HG02981 (cell line): ENCODE results near the gene SATB1.

Experiments
- ATAC-seq: cut with Tn5 transposase; IDR thresholded peaks from one replicate; pipeline ENCODE4 v1.9.1; 2021; ENCODE audit warnings: mild to moderate bottlenecking, moderate library complexity; ENCODE audit not compliant: unreplicated experiment

The SATB1 gene

GRCh38 chr3:18432752-18433151 lies 7.6 kb upstream of the SATB1 start:
- no peak for ATAC-seq

DNA sequence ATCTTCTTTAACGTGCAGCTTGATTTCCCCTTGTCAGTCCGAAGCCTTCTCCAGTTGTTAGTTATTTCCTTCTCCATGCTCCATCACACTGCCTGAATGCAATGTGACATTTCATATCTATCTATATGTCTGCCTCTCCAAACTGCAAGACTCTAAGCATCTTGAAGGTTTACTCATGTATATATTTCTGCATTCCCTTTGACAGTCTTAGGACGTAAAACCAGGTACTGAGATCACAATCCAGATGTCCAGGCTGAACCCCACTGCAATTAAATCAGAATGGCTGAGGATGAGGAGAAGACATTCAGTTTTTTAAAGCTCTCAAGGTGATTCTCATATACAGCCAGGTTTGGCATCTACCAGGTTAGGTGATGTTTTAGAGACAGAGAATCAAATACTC lies 6.1 kb upstream of the SATB1 start:
- no peak for ATAC-seq

DNA sequence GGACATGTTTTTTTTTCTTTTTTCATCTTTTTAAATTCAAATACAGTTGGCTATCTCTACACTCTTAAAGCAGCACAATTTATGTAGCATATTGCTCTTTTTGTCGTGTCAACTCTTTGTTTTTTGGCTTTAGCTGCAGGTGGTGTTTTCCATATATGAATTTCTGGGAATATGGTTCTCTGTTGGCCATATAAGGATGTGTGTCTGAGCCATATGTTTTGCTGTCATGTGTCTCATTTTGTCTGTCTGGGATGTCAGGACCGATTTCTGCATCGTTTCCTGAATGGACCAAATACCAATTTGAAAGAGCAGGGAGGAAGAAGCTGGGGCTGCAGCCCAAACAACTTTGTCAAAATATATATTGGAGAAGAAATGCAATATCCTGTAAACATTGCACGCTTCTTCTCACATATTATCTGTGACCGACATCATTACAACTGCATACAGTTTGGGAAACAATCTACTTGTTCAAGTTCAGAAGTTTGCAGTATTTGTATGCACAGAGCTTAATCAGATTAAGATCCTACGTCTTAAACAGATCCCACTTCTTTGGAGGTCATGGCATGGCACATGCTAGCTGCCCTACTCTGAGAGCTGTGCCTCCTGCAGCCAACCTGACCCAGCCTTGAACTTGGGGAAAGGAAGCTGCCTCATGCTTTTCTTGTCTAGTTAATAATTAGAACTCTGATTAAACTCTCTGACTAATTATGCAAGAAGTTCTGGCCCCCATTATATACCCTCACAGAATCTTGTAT lies 4.0 kb upstream of the SATB1 start:
- no peak for ATAC-seq

DNA sequence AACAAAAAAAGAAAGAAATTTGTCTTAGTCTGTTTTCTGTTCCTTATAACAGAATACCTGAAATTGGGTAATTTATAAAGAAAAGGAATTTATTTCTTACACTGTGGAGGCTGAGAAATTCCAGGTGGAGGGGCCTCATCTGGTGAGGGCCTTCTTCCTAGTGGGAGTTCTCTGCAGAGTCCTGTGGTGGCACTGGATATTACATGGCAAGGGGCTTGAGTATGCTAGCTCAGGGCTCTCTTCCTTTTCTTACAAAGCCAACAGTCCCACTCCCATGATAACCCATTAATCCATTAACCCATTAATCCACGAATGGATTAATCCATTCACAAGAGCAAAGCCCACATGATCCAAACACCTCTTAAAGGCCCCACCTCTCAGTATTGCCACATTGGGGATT lies 2.9 kb upstream of the SATB1 start:
- no peak for ATAC-seq

- no peak for ATAC-seq
These were observed 1.6 kb upstream of the SATB1 start for GRCh38 chr3:18426597-18427193.

DNA sequence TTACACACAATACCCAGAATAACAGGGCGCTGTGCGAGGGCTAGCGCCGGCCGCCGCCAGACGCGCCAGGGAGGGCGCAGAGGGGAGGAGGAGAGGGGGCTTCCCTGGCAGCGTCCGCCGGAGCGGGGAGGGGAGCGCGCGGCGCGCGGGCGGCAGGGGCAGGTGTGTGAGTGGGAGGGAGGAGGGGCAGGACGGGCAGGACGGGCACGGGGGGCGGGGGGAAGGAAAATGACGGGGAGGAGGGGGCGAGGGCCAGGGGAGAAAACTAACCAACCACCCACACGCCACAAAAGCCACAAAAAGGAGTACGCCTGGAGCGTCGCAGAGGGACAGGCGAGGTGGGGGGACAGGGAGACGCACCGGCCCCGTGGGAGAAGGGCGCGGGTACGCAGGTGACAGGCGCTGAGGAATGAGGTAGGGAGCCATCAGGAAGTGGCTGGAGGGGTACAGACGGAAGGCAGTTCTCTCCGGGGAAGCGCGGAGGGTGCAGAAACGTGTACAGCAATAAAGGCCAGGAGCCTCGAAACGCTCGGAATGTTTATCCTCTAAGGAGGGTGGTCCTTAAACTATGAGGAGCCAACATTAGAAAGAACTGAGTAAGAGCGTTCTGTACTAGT lies 610 bp upstream of the SATB1 start:
- ATAC-seq, result peak; percentile 15

- ATAC-seq, result no peak
These were observed 868 bp downstream of the SATB1 start for GRCh38 chr3:18424213-18424728.

DNA sequence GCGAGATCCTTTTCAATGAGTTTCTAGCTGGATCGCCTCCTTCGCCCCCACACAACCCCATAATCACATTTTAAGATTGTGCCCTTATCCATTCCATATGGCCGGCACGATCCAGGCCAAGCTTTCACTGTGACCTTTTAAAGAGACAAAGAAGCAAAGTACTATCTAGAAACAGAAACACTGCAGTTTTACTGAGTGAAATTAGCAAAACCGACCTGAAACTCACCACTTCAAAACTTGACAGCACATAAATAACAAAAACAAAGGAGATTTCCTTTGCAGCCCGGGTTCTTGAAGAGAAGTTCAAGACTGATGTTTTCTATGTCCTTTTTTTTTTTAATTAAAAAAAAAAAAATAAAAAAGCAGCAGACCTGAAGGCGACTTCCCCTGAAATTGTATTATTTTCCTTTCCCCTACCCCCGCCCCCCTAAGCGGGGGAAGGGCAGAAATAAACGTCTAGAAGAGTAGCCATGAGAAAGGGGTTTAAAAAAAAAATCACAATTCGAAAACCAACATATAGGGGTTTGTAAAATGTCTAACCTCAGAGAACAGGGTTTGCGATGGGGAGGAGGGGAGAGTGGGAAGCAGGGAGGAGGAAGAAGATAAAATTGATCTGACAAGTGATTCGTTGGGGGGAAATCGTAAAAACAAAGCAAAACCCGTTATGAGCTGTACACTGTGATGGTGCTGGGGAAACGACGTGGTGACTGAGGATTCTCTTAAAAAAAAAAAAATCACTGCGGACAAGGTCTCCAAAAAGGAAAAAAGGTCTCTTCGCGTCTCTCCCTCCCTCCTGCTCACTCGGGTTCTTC lies 1.5 kb downstream of the SATB1 start:
- peak; percentile 79 for ATAC-seq

DNA sequence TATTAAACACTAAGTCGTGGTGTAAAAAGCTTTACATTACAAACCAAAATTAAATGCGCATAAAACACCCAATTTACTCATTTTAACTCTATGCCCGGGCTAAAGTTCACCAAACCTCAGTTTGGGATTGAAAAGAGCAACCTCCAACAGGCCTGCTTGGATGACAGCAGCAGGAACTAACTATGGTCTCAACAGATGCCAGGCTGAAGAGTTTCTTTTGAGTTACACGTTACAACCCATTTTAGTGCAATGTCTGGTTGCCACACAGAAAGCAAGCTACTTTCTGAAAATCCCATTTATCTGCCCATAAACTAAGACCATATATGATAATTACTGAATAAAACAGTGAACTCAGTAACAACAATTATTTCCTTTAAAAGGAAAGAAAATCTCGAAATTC lies 2.2 kb downstream of the SATB1 start:
- ATAC-seq, result no peak

GRCh38 chr3:18420555-18420954 lies 4.6 kb downstream of the SATB1 start:
- no peak for ATAC-seq

DNA sequence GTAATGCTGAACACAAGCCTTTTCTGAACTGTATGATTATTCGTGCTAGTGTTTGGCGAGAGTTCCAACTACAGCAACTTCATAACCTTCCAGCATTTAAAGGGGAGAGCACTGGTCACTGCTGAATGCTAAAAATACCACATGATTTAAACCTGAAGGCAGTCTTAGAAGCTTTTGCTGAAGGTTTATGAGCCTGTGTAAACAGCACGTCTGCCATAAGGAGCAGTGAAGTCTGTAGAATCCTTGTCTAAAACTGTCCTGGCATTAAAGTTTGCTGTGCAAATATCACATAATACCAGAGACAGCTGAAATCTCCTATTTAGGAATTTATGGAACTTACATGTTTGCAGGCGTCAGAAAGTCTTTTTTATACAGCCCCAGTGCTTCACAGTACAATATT lies 5.9 kb downstream of the SATB1 start:
- ATAC-seq, result no peak

DNA sequence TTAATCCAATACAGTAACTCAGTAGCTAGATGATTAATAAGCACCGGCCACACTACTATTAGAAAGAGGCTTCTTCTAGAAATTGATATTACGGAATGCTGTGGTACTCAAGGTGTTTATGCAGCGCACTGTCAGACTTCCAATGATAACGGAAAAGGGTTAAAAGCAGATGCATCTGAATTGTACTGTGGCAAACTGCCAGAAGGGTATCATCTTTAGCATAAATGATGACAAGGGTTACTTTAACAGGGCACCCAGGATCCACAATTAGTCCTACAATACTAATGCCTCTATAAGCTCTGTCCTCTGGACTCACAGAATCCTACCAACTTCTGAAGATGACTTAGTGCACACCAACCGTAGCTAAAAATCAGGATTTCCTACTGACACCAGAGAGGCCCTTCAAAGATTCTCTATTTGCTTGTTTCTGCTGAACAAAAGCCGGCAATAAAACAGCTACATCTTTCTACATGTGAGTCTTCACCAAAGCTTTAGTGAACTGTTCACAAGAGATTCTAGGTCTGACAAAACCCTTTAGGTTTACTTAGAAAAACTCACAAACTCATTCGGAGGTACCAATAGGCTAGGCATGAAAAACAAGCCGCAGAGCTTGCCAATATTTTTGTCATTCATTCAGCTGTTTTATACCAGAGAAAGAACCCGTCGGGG lies 7.1 kb downstream of the SATB1 start:
- no peak for ATAC-seq

- ATAC-seq, result no peak
These were observed 8.8 kb downstream of the SATB1 start for GRCh38 chr3:18416332-18416731.

DNA sequence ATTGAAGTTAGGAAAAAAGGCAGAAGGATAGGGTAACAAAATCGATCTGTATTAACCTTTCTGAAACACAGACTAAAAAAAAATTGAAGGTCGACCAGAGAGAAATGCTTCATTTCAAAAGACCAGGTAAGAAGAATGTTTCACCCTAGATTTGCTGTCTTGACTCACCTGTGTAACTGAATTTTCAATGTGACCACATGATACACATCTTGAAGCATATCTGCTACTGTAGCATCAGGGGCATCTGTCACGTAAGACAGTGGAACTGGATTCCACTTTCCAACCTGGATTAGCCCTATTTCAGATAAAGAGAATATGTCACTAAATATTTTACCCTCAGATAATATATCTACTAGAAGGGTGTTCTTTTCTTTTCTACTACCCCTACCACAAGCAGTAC lies 9.3 kb downstream of the SATB1 start:
- ATAC-seq, result no peak

DNA sequence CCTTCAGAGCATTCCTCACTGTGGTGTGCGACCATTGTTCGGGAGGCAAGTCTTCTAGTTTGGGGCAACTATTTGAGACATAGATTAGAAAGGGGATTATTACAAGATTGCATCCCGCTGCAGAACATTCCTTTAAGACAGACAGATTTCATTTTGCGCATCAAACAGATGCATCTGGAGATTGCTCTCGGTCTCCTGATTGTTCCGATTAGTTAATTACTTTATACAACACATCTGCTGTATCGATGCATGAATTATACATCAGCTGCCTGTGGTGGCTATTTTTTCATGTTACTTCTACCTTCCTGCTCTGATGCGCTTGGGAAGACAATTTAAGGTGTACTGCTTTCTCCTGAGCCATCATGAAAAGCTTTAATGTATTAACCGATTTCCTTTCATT lies 10.0 kb downstream of the SATB1 start:
- no peak for ATAC-seq

DNA sequence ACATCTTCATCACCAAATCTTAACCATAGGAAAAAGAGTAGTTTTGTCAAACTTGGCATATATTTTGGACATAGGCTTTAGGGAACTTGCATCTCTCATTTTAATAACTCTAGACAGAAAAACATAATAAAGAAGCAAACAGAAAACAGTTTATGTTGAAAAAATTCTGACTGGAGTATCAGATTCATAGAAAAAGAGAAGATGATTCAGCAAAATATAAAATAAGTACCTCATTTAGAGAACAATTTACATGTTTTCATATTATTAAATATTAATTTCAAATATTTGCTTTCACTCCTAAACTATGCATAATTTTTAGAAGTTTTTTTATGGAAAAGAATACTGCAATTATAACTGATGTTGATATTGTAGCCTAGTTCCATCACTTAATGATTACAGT lies 12.5 kb downstream of the SATB1 start:
- no peak for ATAC-seq

DNA sequence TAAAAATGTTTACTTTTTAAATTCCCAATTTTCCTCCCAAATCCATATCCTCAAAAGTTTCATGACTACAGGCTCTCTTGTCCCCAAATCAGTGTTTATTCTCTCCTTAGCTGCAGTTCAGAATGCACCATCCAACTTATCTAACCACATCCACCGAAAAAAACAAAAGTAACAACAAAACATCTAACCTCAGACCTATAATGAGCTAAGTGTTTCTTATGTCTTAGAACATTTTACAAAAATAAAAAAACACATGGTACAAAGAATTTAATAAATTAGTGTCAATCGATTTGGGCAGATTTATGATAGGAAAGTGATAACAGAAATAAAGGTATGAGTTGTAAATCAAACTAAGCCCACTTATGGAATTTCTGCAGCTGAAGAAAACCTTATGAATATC lies 13.6 kb downstream of the SATB1 start:
- no peak for ATAC-seq

GRCh38 chr3:18410205-18410604 lies 14.9 kb downstream of the SATB1 start:
- ATAC-seq, result no peak

DNA sequence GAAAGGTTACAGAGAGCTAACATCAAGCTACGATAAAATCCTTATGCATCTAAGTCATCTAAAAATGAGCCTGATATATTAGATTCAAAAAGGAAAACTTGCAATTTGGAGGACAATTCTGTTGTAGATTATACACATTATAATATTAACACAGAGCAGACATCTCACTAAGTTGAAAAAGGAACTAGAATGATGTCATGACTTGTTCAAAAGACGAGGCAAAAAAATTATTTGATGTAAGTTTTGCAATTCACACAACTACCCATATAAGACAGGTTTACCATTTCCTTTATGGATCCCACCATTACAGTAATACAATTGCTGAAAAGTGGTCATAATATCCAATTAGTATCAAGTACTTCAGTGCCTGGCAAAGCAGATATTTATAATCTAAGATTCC lies 15.9 kb downstream of the SATB1 start:
- no peak for ATAC-seq

GRCh38 chr3:18405141-18405540 lies 20.0 kb downstream of the SATB1 start:
- no peak for ATAC-seq

- ATAC-seq, result no peak
These were observed 22.1 kb downstream of the SATB1 start for GRCh38 chr3:18403061-18403460.
